Mammary epithelial cell (primary cell): Measurements from ENCODE around the gene COL5A1.

Source experiments
- CTCF ChIP-seq, 2 donors: IDR thresholded peaks in 1 of 2; conservative IDR thresholded peaks in 1 of 2; 2 replicates each; pipeline ENCODE4 v1.5.1; 2011 to 2012; ENCODE audit warnings: inconsistent platforms in 2 of 2, low read length in 2 of 2, mild to moderate bottlenecking in 2 of 2, control low read depth in 1 of 2, low read depth in 1 of 2; ENCODE audit not compliant: insufficient read depth in 1 of 2; ENCODE audit errors: extremely low read depth in 1 of 2
- EZH2 ChIP-seq: IDR thresholded peaks from 2 replicates; pipeline ENCODE4 v1.6.1; 2012; ENCODE audit warnings: low read length, inconsistent platforms, borderline replicate concordance

- TF ChIP-seq CTCF (conservative IDR thresholded peaks at IDR 0.05 in 1 of 2, IDR thresholded peaks at IDR 0.05 in 1 of 2; ENCODE audit: extremely low read depth in 1 of 2, insufficient read depth in 1 of 2, low read depth in 1 of 2, low read length in 2 of 2): no peak
- no peak for TF ChIP-seq EZH2
These were observed 52.2 kb downstream of the COL5A1 start for GRCh38 chr9:134693641-134694367.
